T-cell (primary cell): ENCODE results near the gene TATDN3. TPM values are rescaled to one million over a fixed set of nuclear protein-coding genes. Genes with fewer than 3 reads are reported as not detected.
"Not testable (repeated sequence)": the region's sequence is repeated elsewhere in the genome, so short reads cannot be mapped to it uniquely, and the experiment has no call there.

Experiments
- ATAC-seq, 4 experiments: fragments of 200-7000 bp in 3 of 4; fragments of 150-1000 bp in 1 of 4; cut with Tn5 transposase; replicated peaks in 1 of 4; 1 replicate in 3 of 4; 2 replicates in 1 of 4; pipeline ENCODE4 v1.10.0; 2021; ENCODE audit warnings: moderate library complexity in 3 of 4, mild to moderate bottlenecking in 2 of 4, moderate number of reproducible peaks in 1 of 4
- CTCF ChIA-PET, 2 donors: fragments of 300-600 bp; sonication (Branson Sonifier 250); formaldehyde crosslinking; loops; one replicate each; lab custom pipeline; 2022; ENCODE audit warnings: antibody characterized with exemption in 2 of 2; lab: Charles Lee
- POLR2A ChIA-PET, 2 donors: fragments of 300-600 bp; sonication (Branson Sonifier 250); formaldehyde crosslinking; loops; one replicate each; lab custom pipeline; 2022; ENCODE audit warnings: antibody characterized with exemption in 2 of 2; lab: Charles Lee
- DNase-seq, 35 experiments: peaks; one replicate each; pipeline versions ENCODE4 v3.0.0 to v3.0.0-alpha.2; 2013 to 2023
- H3K27ac ChIP-seq: one replicate; pipeline ENCODE4 v1.5.1; 2013; ENCODE audit warnings: low read length
- H3K27me3 ChIP-seq, 2 experiments: replicated peaks in 1 of 2; 1 replicate in 1 of 2; 2 replicates in 1 of 2; pipeline versions ENCODE4 v1.6.1 to v1.7.0; 2013; ENCODE audit warnings: low read length in 1 of 2, mixed read lengths in 1 of 2; ENCODE audit not compliant: control insufficient read depth in 2 of 2, insufficient read depth in 2 of 2; ENCODE audit errors: extremely low read depth in 1 of 2
- H3K36me3 ChIP-seq, 2 donors: 1 replicate in 1 of 2; 2 replicates in 1 of 2; pipeline versions ENCODE4 v1.6.1 to v1.7.0; 2013; ENCODE audit warnings: low read length in 1 of 2; ENCODE audit not compliant: control insufficient read depth in 2 of 2, insufficient read depth in 1 of 2; ENCODE audit errors: extremely low read depth in 1 of 2
- H3K4me1 ChIP-seq, 2 experiments: 1 replicate in 1 of 2; 2 replicates in 1 of 2; pipeline versions ENCODE4 v1.6.1 to v1.7.0; 2013; ENCODE audit warnings: low read length in 2 of 2, mixed read lengths in 1 of 2; ENCODE audit not compliant: insufficient read depth in 2 of 2, control insufficient read depth in 1 of 2; ENCODE audit errors: extremely low read depth in 1 of 2
- H3K4me3 ChIP-seq, 2 donors: 1 replicate in 1 of 2; 2 replicates in 1 of 2; pipeline versions ENCODE4 v1.5.1 to v1.7.0; 2013; ENCODE audit warnings: mild to moderate bottlenecking in 2 of 2, low read length in 1 of 2, moderate library complexity in 1 of 2; ENCODE audit not compliant: control insufficient read depth in 1 of 2; ENCODE audit errors: extremely low read depth in 1 of 2
- H3K9me3 ChIP-seq: 2 replicates; pipeline ENCODE4 v1.7.0; 2013
- H3K27ac Mint-ChIP-seq, 2 donors: one replicate each; pipeline ENCODE4 v1.8.0; 2020 to 2021; ENCODE audit warnings: mild to moderate bottlenecking in 2 of 2, mixed read lengths in 2 of 2
- H3K27me3 Mint-ChIP-seq, 2 donors: one replicate each; pipeline ENCODE4 v1.8.0; 2021 to 2022; ENCODE audit warnings: mixed read lengths in 2 of 2
- H3K36me3 Mint-ChIP-seq: one replicate; pipeline ENCODE4 v1.8.0; 2021; ENCODE audit warnings: mixed read lengths
- H3K4me1 Mint-ChIP-seq, 3 donors: one replicate each; pipeline ENCODE4 v1.8.0; 2020 to 2022; ENCODE audit warnings: mixed read lengths in 3 of 3, mild to moderate bottlenecking in 1 of 3
- H3K4me3 Mint-ChIP-seq, 3 donors: one replicate each; pipeline ENCODE4 v1.8.0; 2020 to 2022; ENCODE audit warnings: mild to moderate bottlenecking in 3 of 3, mixed read lengths in 3 of 3, moderate library complexity in 3 of 3
- H3K9me3 Mint-ChIP-seq, 3 donors: one replicate each; pipeline ENCODE4 v1.8.0; 2020 to 2022; ENCODE audit warnings: mixed read lengths in 3 of 3
- WGBS: methylation state at CpG from one replicate; pipeline ENCODE4 v1.1.5; 2013; ENCODE audit warnings: missing lambda C conversion rate; ENCODE audit not compliant: insufficient coverage; 5-methylcytosine and 5-hydroxymethylcytosine counted together
- total RNA-seq, 35 experiments: library from RNA in 6 of 35; stranded (reverse) in 6 of 35; fragments of 120-200 nt in 1 of 35; gene quantifications; one replicate each; pipeline versions ENCODE4 v1.2.1 to v1.2.4 and lab custom pipeline; 2013 to 2026

Gene TATDN3
- total RNA-seq, 5 donors from 2014 or later (not counting 1 experiment from before 2014, with no cell fraction given) = 9.5 to 14.7 (median 12.9) TPM

GRCh38 chr1:212844521-212844920, 52.8 kb downstream of the TATDN3 start:
- H3K4me1 Mint-ChIP-seq, H3K36me3 Mint-ChIP-seq, H3K27ac Mint-ChIP-seq, H3K4me3 ChIP-seq, H3K4me3 Mint-ChIP-seq, H3K9me3 ChIP-seq, H3K4me1 ChIP-seq, H3K36me3 ChIP-seq, ATAC-seq, H3K27ac ChIP-seq, DNase-seq, H3K27me3 ChIP-seq, H3K9me3 Mint-ChIP-seq, CTCF ChIA-PET, POLR2A ChIA-PET, H3K27me3 Mint-ChIP-seq: not testable (repeated sequence)
- 100% methylated on average over 1 of the region's 3 CpGs for WGBS

- peaks cover 6% of the 10 kb centered on the region for H3K36me3 Mint-ChIP-seq
- Histone ChIP-seq H3K27me3 (no peaks in the 10 kb centered on the region), H3K4me3 (no peak within 1 kb of the TSS), H3K4me1 (no peaks in the 10 kb centered on the region), H3K9me3 (no peaks in the 10 kb centered on the region), H3K36me3 (no peaks in the 10 kb centered on the region), H3K27ac (no peak within 1 kb of the TSS)
- WGBS = 98% methylated on average over 3 of the region's 4 CpGs
- ChIA-PET CTCF (interaction anchor here in 1 of 2 donors (0.7 kb wide), 1 partner anchor 98 kb away, joined by 3 read pairs; no protein-coding TSS in a partner anchor), POLR2A (no interaction called here)
- ATAC-seq (no peak), DNase-seq (no peak)
- peaks cover 0 to 2% (median 0%) of the 10 kb centered on the region in 3 donors for H3K9me3 Mint-ChIP-seq
- no peak within 1 kb of the TSS for H3K27ac Mint-ChIP-seq
- no peaks in the 10 kb centered on the region for H3K27me3 Mint-ChIP-seq
- H3K4me3 Mint-ChIP-seq = no peak within 1 kb of the TSS
- no peaks in the 10 kb centered on the region for H3K4me1 Mint-ChIP-seq
These were observed 55.9 kb downstream of the TATDN3 start, which contains the start of gene SPATA45 for GRCh38 chr1:212847549-212847948. TSS of gene SPATA45 (minus strand) at chr1:212847649. CDS start at chr1:212836149, 11,500 bp downstream.

- H3K9me3 ChIP-seq = no peaks in the 10 kb centered on the region
- H3K4me1 Mint-ChIP-seq = peaks cover 0 to 14% (median 11%) of the 10 kb centered on the region in 3 donors
- no peak for DNase-seq
- peaks cover 3 to 8% of the 10 kb centered on the region in 2 experiments for H3K4me1 ChIP-seq
- no peak for ATAC-seq
- H3K27ac Mint-ChIP-seq = no peak overlapping the region
- H3K27me3 ChIP-seq = no peaks in the 10 kb centered on the region
- peaks cover 0 to 2% (median 0%) of the 10 kb centered on the region in 3 donors for H3K9me3 Mint-ChIP-seq
- ChIA-PET POLR2A (no interaction called here), CTCF (no interaction called here)
- peaks cover 19% of the 10 kb centered on the region for H3K36me3 Mint-ChIP-seq
- H3K36me3 ChIP-seq = no peaks in the 10 kb centered on the region
- H3K27ac ChIP-seq = no peak overlapping the region
- 100% methylated on average over 1 of the region's 5 CpGs for WGBS
- H3K4me3 ChIP-seq = no peak overlapping the region
- no peaks in the 10 kb centered on the region for H3K27me3 Mint-ChIP-seq
- no peak overlapping the region for H3K4me3 Mint-ChIP-seq
These were observed 60.5 kb downstream of the TATDN3 start for GRCh38 chr1:212852105-212852688.

- WGBS = 100% methylated on average over 1 of the region's 5 CpGs
These were observed 62.0 kb downstream of the TATDN3 start for GRCh38 chr1:212853658-212854057.

GRCh38 chr1:212856755-212857154, 65.1 kb downstream of the TATDN3 start:
- WGBS = 97% methylated on average over 10 of the region's 16 CpGs
- Mint-ChIP-seq H3K4me3 (peak overlapping the region in 2 of 3 donors; percentile 59 to 97), H3K36me3 (peaks cover 19% of the 10 kb centered on the region)

More at GRCh38 chr1:212853658-212854057, 62.0 kb downstream of the TATDN3 start:
- Mint-ChIP-seq H3K27ac (no peak overlapping the region), H3K4me3 (no peak overlapping the region), H3K9me3 (peaks cover 0 to 2% (median 0%) of the 10 kb centered on the region in 3 donors), H3K27me3 (no peaks in the 10 kb centered on the region), H3K4me1 (peaks cover under 1 to 22% (median 19%) of the 10 kb centered on the region in 3 donors), H3K36me3 (peaks cover 19% of the 10 kb centered on the region)
- Histone ChIP-seq H3K9me3 (no peaks in the 10 kb centered on the region), H3K4me3 (no peak overlapping the region), H3K4me1 (peaks cover 6 to 15% of the 10 kb centered on the region in 2 experiments), H3K36me3 (no peaks in the 10 kb centered on the region), H3K27me3 (no peaks in the 10 kb centered on the region), H3K27ac (no peak overlapping the region)
- no peak for DNase-seq
- no peak for ATAC-seq
- ChIA-PET POLR2A (interaction anchor here in 1 of 2 donors (0.5 kb wide), 1 partner anchor 245 kb away, joined by 4 read pairs; no protein-coding TSS in a partner anchor), CTCF (no interaction called here)

GRCh38 chr1:212857992-212858460, 66.3 kb downstream of the TATDN3 start, which contains the start of gene FLVCR1:
TSS of gene FLVCR1 (plus strand) at chr1:212858275. CDS start at chr1:212858453, 178 bp downstream.
- peak within 1 kb of the TSS; percentile 77 to 87 for H3K4me3 ChIP-seq
- peak within 1 kb of the TSS in 2 of 3 donors; percentile 97 for H3K4me3 Mint-ChIP-seq
- CTCF ChIA-PET = interaction anchor here in 1 of 2 donors (0.6 kb wide), 2 partner anchors 149 to 256 kb away, joined by 3 read pairs; no protein-coding TSS in a partner anchor
- WGBS = under 1% methylated on average over 53 of the region's 54 CpGs
- no peaks in the 10 kb centered on the region for H3K9me3 ChIP-seq
- peaks cover 9 to 27% of the 10 kb centered on the region in 2 experiments for H3K4me1 ChIP-seq
- DNase-seq = peak; percentile 76 to 93 (median 85)
- peaks cover 10% of the 10 kb centered on the region for H3K36me3 Mint-ChIP-seq
- H3K36me3 ChIP-seq = no peaks in the 10 kb centered on the region
- H3K27ac Mint-ChIP-seq = peak within 1 kb of the TSS; percentile 92 to 94
- POLR2A ChIA-PET = interaction anchor here (0.6 to 0.7 kb wide), 3 partner anchors 64 to 1434 kb away, joined by 3 to 9 read pairs (median 6); no protein-coding TSS in a partner anchor
- H3K27ac ChIP-seq = peak within 1 kb of the TSS; percentile 68
- no peaks in the 10 kb centered on the region for H3K9me3 Mint-ChIP-seq
- no peaks in the 10 kb centered on the region for H3K27me3 ChIP-seq
- ATAC-seq = peak; percentile 97 to 99 (median 98)
- H3K4me1 Mint-ChIP-seq = peaks cover 12 to 33% (median 26%) of the 10 kb centered on the region in 3 donors
- no peaks in the 10 kb centered on the region for H3K27me3 Mint-ChIP-seq

More at GRCh38 chr1:212856755-212857154, 65.1 kb downstream of the TATDN3 start:
- Mint-ChIP-seq H3K27me3 (no peaks in the 10 kb centered on the region), H3K4me1 (peaks cover 8 to 30% (median 26%) of the 10 kb centered on the region in 3 donors), H3K9me3 (peaks cover 0 to 2% (median 0%) of the 10 kb centered on the region in 3 donors), H3K27ac (no peak overlapping the region)
- peaks cover 9 to 27% of the 10 kb centered on the region in 2 experiments for H3K4me1 ChIP-seq
- ChIA-PET POLR2A (interaction anchor here in 1 of 2 donors (0.7 kb wide), 1 partner anchor 90 kb away, joined by 15 read pairs; no protein-coding TSS in a partner anchor), CTCF (interaction anchor here (0.6 kb wide), 3 partner anchors 52 to 412 kb away, joined by 3 to 7 read pairs (median 5); no protein-coding TSS in a partner anchor)
- no peak for ATAC-seq
- no peak overlapping the region for H3K27ac ChIP-seq
- no peaks in the 10 kb centered on the region for H3K36me3 ChIP-seq
- peak overlapping the region in 1 of 2 donors; percentile 25 for H3K4me3 ChIP-seq
- no peak for DNase-seq
- no peaks in the 10 kb centered on the region for H3K9me3 ChIP-seq
- no peaks in the 10 kb centered on the region for H3K27me3 ChIP-seq
